Calu3 (cell line): Measurements from ENCODE around the gene PTPRG. TPM values are rescaled to one million over a fixed set of nuclear protein-coding genes. Genes with fewer than 3 reads are reported as not detected.

Experiments used
- BruUV-seq: library from RNA; stranded (reverse); fragments of 400-500 nt; replicated peaks from 2 replicates; lab custom pipeline; 2021; lab: Mats Ljungman, UMichigan
- CTCF ChIA-PET: fragments of 300-600 bp; sonication (Branson Sonifier 250); formaldehyde crosslinking; loops from one replicate; lab custom pipeline; 2022; ENCODE audit warnings: antibody characterized with exemption; lab: Charles Lee
- DNase-seq: peaks from one replicate; pipeline ENCODE4 v3.0.0; 2022
- H3K27ac Mint-ChIP-seq: one replicate; pipeline ENCODE4 v1.8.0; 2022; ENCODE audit warnings: mixed read lengths; ENCODE audit not compliant: unreplicated experiment
- H3K27me3 Mint-ChIP-seq: one replicate; pipeline ENCODE4 v1.8.0; 2022; ENCODE audit warnings: mixed read lengths; ENCODE audit not compliant: unreplicated experiment
- H3K36me3 Mint-ChIP-seq: one replicate; pipeline ENCODE4 v1.8.0; 2022; ENCODE audit warnings: mild to moderate bottlenecking, moderate library complexity, mixed read lengths; ENCODE audit not compliant: insufficient read depth, unreplicated experiment
- H3K4me1 Mint-ChIP-seq: one replicate; pipeline ENCODE4 v1.8.0; 2022; ENCODE audit warnings: mild to moderate bottlenecking, low read depth, mixed read lengths; ENCODE audit not compliant: unreplicated experiment
- H3K4me3 Mint-ChIP-seq: one replicate; pipeline ENCODE4 v1.8.0; 2022; ENCODE audit warnings: mild to moderate bottlenecking, low read depth, moderate library complexity, mixed read lengths; ENCODE audit not compliant: unreplicated experiment
- H3K9me3 Mint-ChIP-seq: one replicate; pipeline ENCODE4 v1.8.0; 2022; ENCODE audit warnings: low read depth, mixed read lengths; ENCODE audit not compliant: unreplicated experiment
- CTCF ChIP-seq: fragments of 200-600 bp; IDR thresholded peaks from one replicate; pipeline ENCODE4 v1.8.0; 2022; ENCODE audit warnings: antibody characterized with exemption; ENCODE audit not compliant: unreplicated experiment
- intact Hi-C: fragments of 100-400 bp; cut with micrococcal nuclease; formaldehyde crosslinking; loops from one replicate; pipeline ENCODE4 v1.10.0; 2022; ENCODE audit not compliant: unreplicated experiment
- total RNA-seq: library from RNA; stranded (reverse); gene quantifications from 2 replicates; pipeline ENCODE4 v1.2.3, GENCODE V29; 2022

Gene PTPRG
- total RNA-seq, 1 experiment from 2014 or later = 0.35 TPM

- Mint-ChIP-seq H3K27me3 (no peaks in the 10 kb centered on the region), H3K4me3 (no peak overlapping the region), H3K36me3 (no peaks in the 10 kb centered on the region), H3K9me3 (peaks cover 10% of the 10 kb centered on the region), H3K4me1 (no peaks in the 10 kb centered on the region), H3K27ac (no peak overlapping the region)
- TF ChIP-seq CTCF = no peak
- no TSS peak for BruUV-seq
- DNase-seq = no peak
- intact Hi-C loops = no loop called here
- CTCF ChIA-PET = no interaction called here
Measured at GRCh38 chr3:62153231-62153630, 591.9 kb downstream of the PTPRG start.

- intact Hi-C loops = no loop called here
- Mint-ChIP-seq H3K27ac (no peak overlapping the region), H3K9me3 (peaks cover 12% of the 10 kb centered on the region), H3K4me1 (no peaks in the 10 kb centered on the region), H3K36me3 (no peaks in the 10 kb centered on the region), H3K4me3 (no peak overlapping the region), H3K27me3 (no peaks in the 10 kb centered on the region)
- TF ChIP-seq CTCF = no peak
- CTCF ChIA-PET = no interaction called here
- no TSS peak for BruUV-seq
- no peak for DNase-seq
Measured at GRCh38 chr3:62154457-62155148, 593.2 kb downstream of the PTPRG start.

- Mint-ChIP-seq H3K4me1 (no peaks in the 10 kb centered on the region), H3K27me3 (no peaks in the 10 kb centered on the region), H3K27ac (no peak overlapping the region), H3K4me3 (no peak overlapping the region), H3K9me3 (peaks cover 13% of the 10 kb centered on the region), H3K36me3 (no peaks in the 10 kb centered on the region)
- BruUV-seq = no TSS peak
- CTCF ChIA-PET = no interaction called here
- intact Hi-C loops = no loop called here
- no peak for TF ChIP-seq CTCF
- no peak for DNase-seq
Measured at GRCh38 chr3:62159056-62159708, 597.8 kb downstream of the PTPRG start.

GRCh38 chr3:62159709-62160092 lies 598.3 kb downstream of the PTPRG start:
- CTCF ChIA-PET = no interaction called here
- DNase-seq = no peak
- no TSS peak for BruUV-seq
- no peak for TF ChIP-seq CTCF
- intact Hi-C loops = no loop called here
- Mint-ChIP-seq H3K27ac (no peak overlapping the region), H3K9me3 (peaks cover 13% of the 10 kb centered on the region), H3K4me1 (no peaks in the 10 kb centered on the region), H3K27me3 (no peaks in the 10 kb centered on the region), H3K4me3 (no peak overlapping the region), H3K36me3 (no peaks in the 10 kb centered on the region)
